ENCODE results near the gene SMOC2.

The SMOC2 gene

DNA sequence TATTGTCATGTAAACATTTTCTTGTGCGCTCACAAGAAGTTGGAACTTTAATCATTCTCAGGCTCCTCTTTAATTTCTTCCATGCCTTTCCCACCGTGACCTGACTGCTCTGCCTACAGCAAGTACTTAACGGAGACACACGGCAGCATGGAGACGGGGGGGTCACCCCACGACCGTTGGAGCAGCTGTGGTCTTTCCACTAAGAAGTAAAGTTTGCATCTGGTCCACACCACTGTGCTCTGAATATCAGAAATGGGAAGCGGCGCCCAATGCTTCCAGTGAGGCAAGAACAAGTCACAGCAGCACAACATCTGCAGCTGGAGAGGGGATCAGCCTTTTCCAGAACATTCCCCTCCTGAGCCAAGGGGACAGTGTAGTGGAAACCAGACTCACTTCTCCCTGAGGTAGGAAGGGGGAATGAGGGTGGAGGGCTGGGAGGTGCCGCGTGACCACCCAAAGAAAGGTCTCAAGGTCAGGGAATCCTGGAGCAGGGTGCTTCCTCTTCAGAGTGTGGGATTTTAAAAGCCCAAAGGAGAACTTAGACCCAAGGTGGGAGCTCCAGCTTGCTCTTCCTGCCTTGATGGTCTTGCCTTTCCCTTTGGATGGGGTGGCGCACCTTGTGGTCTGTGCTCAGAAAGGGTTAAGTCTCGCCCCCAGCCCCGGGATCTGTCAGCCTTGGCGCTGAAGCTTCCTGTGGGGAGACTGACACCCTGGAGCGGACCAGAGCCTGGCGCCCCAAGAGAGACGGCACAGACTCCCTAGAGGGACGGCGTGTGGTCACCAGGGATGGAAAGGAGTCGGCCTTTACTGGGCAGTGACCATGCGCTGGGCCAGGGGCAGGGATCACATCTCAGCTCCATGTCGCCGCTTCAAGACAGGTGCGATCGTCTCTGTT, 25.6 kb upstream of the SMOC2 start:
- no peak for DNase-seq (ENCODE audit: extremely low read depth, low read depth)
- TF ChIP-seq, protein P1, sequence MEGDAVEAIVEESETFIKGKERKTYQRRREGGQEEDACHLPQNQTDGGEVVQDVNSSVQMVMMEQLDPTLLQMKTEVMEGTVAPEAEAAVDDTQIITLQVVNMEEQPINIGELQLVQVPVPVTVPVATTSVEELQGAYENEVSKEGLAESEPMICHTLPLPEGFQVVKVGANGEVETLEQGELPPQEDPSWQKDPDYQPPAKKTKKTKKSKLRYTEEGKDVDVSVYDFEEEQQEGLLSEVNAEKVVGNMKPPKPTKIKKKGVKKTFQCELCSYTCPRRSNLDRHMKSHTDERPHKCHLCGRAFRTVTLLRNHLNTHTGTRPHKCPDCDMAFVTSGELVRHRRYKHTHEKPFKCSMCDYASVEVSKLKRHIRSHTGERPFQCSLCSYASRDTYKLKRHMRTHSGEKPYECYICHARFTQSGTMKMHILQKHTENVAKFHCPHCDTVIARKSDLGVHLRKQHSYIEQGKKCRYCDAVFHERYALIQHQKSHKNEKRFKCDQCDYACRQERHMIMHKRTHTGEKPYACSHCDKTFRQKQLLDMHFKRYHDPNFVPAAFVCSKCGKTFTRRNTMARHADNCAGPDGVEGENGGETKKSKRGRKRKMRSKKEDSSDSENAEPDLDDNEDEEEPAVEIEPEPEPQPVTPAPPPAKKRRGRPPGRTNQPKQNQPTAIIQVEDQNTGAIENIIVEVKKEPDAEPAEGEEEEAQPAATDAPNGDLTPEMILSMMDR (IDR thresholded peaks at IDR 0.05; ENCODE audit: low read depth, low read length), result no peak

DNA sequence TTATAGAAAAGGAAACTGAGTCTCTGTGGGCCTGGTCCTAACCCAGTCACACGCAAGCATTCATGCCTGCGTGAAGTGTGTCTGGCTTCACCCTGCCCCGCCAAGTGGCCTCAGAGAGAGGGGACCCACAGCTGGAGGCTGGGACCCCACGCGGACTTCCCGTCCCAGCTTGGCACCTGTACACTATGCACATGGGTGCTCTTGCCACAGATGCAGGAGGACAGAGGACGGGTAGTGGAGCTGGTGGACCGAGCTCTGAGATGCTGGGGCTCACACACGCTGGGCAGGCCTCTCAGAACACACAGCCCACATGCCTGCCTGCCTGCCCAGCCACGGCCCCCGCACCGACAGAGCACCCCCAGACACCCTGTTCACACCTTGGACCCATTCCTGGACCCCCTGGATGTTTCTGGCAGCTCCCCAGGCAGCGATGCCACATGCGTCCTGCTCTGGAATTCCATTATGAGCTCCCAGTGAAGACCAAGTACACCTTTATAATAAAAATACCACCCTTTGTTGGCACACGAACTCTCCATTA, 24.9 kb upstream of the SMOC2 start:
- TF ChIP-seq, protein P1 (IDR thresholded peaks at IDR 0.05; ENCODE audit: low read depth, low read length), result no peak
- DNase-seq (ENCODE audit: extremely low read depth, low read depth), result no peak

DNA sequence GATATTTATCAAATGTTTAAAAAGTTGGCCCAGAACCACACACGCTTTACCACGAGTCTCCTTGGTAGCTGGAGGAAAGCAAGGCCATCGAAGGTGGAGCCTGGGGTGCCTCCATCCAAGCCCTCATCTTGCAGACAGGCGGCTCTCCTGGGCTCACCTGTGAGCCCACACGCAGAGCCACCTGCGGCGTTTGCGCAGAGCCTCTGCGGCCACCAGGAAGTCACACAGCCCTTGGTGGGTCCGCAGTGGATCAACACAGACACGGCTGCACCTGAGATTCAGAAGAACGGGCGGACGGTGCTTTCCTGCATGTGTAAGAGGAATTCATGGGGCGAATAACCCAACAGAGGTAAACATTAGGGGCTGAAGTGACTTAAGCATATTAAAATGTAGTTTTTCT, 24.5 kb upstream of the SMOC2 start:
- no peak for DNase-seq (ENCODE audit: extremely low read depth, low read depth)
- TF ChIP-seq, protein P1 (IDR thresholded peaks at IDR 0.05; ENCODE audit: low read depth, low read length), result no peak

DNA sequence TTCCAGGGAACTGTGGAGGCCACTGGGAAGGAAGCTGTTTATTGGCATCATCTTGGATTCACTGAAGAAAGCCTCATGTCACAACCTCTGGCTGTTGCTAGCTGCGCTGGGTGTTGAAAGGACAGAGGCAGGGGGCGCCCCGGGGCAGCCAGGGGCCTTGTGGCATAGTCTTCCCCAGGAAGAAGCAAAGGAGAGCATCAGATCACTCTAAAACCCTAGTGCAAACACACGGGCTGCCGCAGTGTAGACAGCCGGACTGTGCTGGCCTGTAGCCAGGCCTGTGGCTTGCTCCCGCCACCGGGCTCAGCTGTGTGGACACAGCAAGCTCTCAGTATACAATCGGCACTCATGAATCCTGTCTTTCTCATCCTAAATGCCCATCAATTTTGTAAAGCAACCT, 23.8 kb upstream of the SMOC2 start:
- DNase-seq (ENCODE audit: extremely low read depth, low read depth), result no peak
- TF ChIP-seq, protein P1 (IDR thresholded peaks at IDR 0.05; ENCODE audit: low read depth, low read length), result no peak

DNA sequence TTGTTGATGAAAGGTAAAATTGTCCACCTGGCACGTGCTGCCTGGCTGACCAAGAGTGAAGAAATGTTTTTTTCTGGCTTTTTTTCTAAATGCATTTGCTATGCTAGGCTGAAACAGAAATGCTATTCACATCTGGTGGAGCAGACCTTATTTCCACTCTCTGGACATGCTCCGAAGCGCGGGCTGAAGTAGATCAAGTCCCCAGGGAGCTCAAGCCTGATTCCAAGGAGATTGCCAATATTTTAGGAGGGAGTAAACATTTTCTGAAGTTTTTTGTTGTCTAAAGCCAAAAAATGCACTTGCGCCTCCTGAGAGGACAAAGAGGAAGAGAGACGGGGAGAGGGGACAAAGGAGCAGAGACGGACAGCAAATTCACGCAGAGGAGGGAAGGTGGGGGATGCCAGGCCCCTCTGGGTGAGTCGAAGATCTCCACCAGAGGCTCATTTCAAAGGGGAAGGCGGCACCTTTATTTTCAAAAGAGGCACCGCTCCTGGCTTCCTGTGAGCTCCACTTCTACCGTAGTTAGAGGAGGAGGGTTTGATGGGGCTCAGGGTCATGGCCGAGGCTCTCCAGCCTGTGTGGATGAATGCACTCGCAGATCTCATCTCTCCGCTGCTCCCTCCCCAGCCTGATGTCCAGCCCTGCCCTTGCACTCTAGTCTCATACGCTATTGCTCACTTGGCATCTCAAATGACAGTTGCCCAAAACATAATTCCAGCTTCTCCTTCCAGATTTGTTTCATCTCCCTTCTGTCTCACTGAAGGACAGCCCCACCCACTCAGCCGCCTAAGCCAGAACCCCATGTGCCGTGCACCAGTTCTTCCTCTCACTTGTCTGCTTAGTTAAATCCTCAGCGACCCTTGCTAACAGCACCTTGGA, 23.1 kb upstream of the SMOC2 start:
- no peak for DNase-seq (ENCODE audit: extremely low read depth, low read depth)
- TF ChIP-seq, protein P1 (IDR thresholded peaks at IDR 0.05; ENCODE audit: low read depth, low read length), result no peak

DNA sequence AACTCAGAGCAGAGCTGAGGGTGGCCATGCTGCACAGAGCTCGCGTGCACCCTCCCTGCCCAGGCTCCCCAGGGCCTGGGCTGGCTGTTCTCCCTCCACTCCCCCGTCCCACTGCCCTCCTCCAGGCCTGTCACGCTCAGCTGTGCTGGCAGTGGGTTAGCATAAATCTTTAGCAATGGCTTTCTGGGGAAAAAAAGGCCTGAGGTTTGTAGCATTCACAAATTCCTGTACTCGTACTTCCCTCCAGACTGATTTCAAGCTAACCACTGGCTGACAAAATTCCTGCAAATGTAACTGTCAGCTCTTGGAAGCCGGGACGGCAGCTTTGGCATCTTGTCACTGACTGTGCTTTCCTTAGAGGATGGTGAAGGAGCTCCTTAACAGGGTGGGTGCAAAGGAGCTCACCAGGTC, 22.3 kb upstream of the SMOC2 start:
- TF ChIP-seq, protein P1 (IDR thresholded peaks at IDR 0.05; ENCODE audit: low read depth, low read length), result no peak
- DNase-seq (ENCODE audit: extremely low read depth, low read depth), result no peak

All from AG09319 (cell line).